Endodermal cell (in vitro differentiated cells): ENCODE measurements around the gene CFAP70. TPM values are rescaled to one million over a fixed set of nuclear protein-coding genes. Genes with fewer than 3 reads are reported as not detected.
"Not testable (repeated sequence)": the region's sequence is repeated elsewhere in the genome, so short reads cannot be mapped to it uniquely, and the experiment has no call there.

ENCODE experiments used
- DNase-seq: peaks from one replicate; pipeline ENCODE4 v3.0.0-alpha.2; 2017
- H3K27ac ChIP-seq: 2 replicates; pipeline ENCODE4 v1.5.1; 2013; ENCODE audit warnings: mild to moderate bottlenecking, low read depth, low read length, moderate library complexity
- H3K27me3 ChIP-seq: 2 replicates; pipeline ENCODE4 v1.6.1; 2013; ENCODE audit warnings: mild to moderate bottlenecking, low read length, moderate library complexity; ENCODE audit not compliant: insufficient read depth, control insufficient read depth, poor library complexity, severe bottlenecking
- H3K36me3 ChIP-seq: 2 replicates; pipeline ENCODE4 v1.7.0; 2013; ENCODE audit warnings: mild to moderate bottlenecking, low read length, moderate library complexity; ENCODE audit not compliant: control insufficient read depth, insufficient read depth
- H3K4me1 ChIP-seq: one replicate; pipeline ENCODE4 v1.7.0; 2013; ENCODE audit warnings: low read length; ENCODE audit not compliant: control insufficient read depth, insufficient read depth
- H3K4me3 ChIP-seq: 2 replicates; pipeline ENCODE4 v1.5.1; 2013; ENCODE audit warnings: mild to moderate bottlenecking, low read length, moderate library complexity
- H3K9ac ChIP-seq: 2 replicates; pipeline ENCODE4 v1.6.1; 2013; ENCODE audit warnings: mild to moderate bottlenecking, low read length, moderate library complexity; ENCODE audit not compliant: poor library complexity, severe bottlenecking; ENCODE audit errors: extremely low read depth
- H3K9me3 ChIP-seq: 2 replicates; pipeline ENCODE4 v1.6.1; 2013; ENCODE audit warnings: mild to moderate bottlenecking, low read length, moderate library complexity; ENCODE audit not compliant: control insufficient read depth
- H3K27ac Mint-ChIP-seq: 2 replicates; pipeline ENCODE4 v1.8.0; 2020; ENCODE audit warnings: mixed read lengths
- H3K27me3 Mint-ChIP-seq: 2 replicates; pipeline ENCODE4 v1.8.0; 2021; ENCODE audit warnings: mild to moderate bottlenecking, mixed read lengths; ENCODE audit not compliant: insufficient read depth
- H3K36me3 Mint-ChIP-seq: 2 replicates; pipeline ENCODE4 v1.8.0; 2020; ENCODE audit warnings: low read depth, mixed read lengths
- H3K4me1 Mint-ChIP-seq: 2 replicates; pipeline ENCODE4 v1.8.0; 2020; ENCODE audit warnings: mixed read lengths
- H3K4me3 Mint-ChIP-seq: 2 replicates; pipeline ENCODE4 v1.8.0; 2020; ENCODE audit warnings: mild to moderate bottlenecking, moderate library complexity, mixed read lengths
- H3K9me3 Mint-ChIP-seq: 2 replicates; pipeline ENCODE4 v1.8.0; 2020; ENCODE audit warnings: mild to moderate bottlenecking, mixed read lengths
- CTCF ChIP-seq: fragments of 200-600 bp; sonication (generic); conservative IDR thresholded peaks from 2 replicates; pipeline ENCODE4 v1.5.0; 2021; ENCODE audit warnings: antibody characterized with exemption, mild to moderate bottlenecking
- WGBS, 2 experiments: methylation state at CpG; one replicate each; pipeline versions ENCODE4 v1.1.5 to v1.1.7; 2013; ENCODE audit warnings: missing lambda C conversion rate in 2 of 2, mixed read lengths in 1 of 2; ENCODE audit not compliant: insufficient coverage in 1 of 2, insufficient read length in 1 of 2; 5-methylcytosine and 5-hydroxymethylcytosine counted together
- total RNA-seq, 2 donors: library from RNA; stranded (reverse); fragmentation: NEBNext Ultra II Directional in 1 of 2; extraction: Animal tissue kit (Norgen Biotek cat#: 25700) in 1 of 2; gene quantifications; 2 replicates in 1 of 2; 3 replicates in 1 of 2; pipeline ENCODE4 v1.2.1, GENCODE V29; 2021

The CFAP70 gene
- total RNA-seq, 2 donors from 2014 or later: 0.58 to 0.77 TPM

- no peaks in the 10 kb centered on the region for H3K36me3 ChIP-seq
- DNase-seq: no peak
- no peak overlapping the region for H3K27ac ChIP-seq
- no peak overlapping the region for H3K9ac ChIP-seq
- Mint-ChIP-seq H3K27ac (no peak overlapping the region), H3K4me1 (peaks cover 11% of the 10 kb centered on the region), H3K4me3 (no peak overlapping the region), H3K36me3 (no peaks in the 10 kb centered on the region), H3K27me3 (no peaks in the 10 kb centered on the region), H3K9me3 (peaks cover 2% of the 10 kb centered on the region)
- no peak overlapping the region for H3K4me3 ChIP-seq
- H3K27me3 ChIP-seq: no peaks in the 10 kb centered on the region
- 86% methylated on average over 2 of the region's 2 CpGs; no CpG with 5 or more reads in 1 of the 2 experiments for WGBS, 2 experiments
- no peaks in the 10 kb centered on the region for H3K4me1 ChIP-seq
- no peak for TF ChIP-seq CTCF
- H3K9me3 ChIP-seq: no peaks in the 10 kb centered on the region
These were observed 26.3 kb downstream of the CFAP70 start for GRCh38 chr10:73332379-73332778.

- not testable (repeated sequence) for H3K27me3 ChIP-seq, H3K27ac ChIP-seq, H3K9ac ChIP-seq, H3K9me3 ChIP-seq, H3K4me1 ChIP-seq, H3K4me3 Mint-ChIP-seq, H3K27me3 Mint-ChIP-seq, H3K36me3 Mint-ChIP-seq, DNase-seq, H3K27ac Mint-ChIP-seq, H3K4me3 ChIP-seq, H3K36me3 ChIP-seq
- WGBS, 2 experiments: no CpG with 5 or more reads among the region's 1 CpG
- Mint-ChIP-seq H3K9me3 (peaks cover 22% of the 10 kb centered on the region), H3K4me1 (peaks cover 11% of the 10 kb centered on the region)
These were observed 30.1 kb downstream of the CFAP70 start for GRCh38 chr10:73328523-73328922.

GRCh38 chr10:73325290-73325689, 33.4 kb downstream of the CFAP70 start:
- H3K27me3 Mint-ChIP-seq, H3K4me1 ChIP-seq, H3K27me3 ChIP-seq, H3K36me3 ChIP-seq, H3K4me3 ChIP-seq, H3K9me3 ChIP-seq, H3K27ac Mint-ChIP-seq, H3K4me1 Mint-ChIP-seq, H3K27ac ChIP-seq, H3K9ac ChIP-seq, DNase-seq, H3K36me3 Mint-ChIP-seq, H3K4me3 Mint-ChIP-seq: not testable (repeated sequence)
- peaks cover 35% of the 10 kb centered on the region for H3K9me3 Mint-ChIP-seq
- no CpG with 5 or more reads among the region's 4 CpGs for WGBS, 2 experiments

- H3K4me3 ChIP-seq, H3K27me3 Mint-ChIP-seq, H3K4me1 Mint-ChIP-seq, H3K36me3 ChIP-seq, H3K4me1 ChIP-seq, H3K4me3 Mint-ChIP-seq, H3K9ac ChIP-seq, H3K27me3 ChIP-seq, H3K27ac ChIP-seq, DNase-seq, H3K27ac Mint-ChIP-seq, H3K36me3 Mint-ChIP-seq: not testable (repeated sequence)
- 86 to 92% methylated on average over 5 of the region's 5 CpGs for WGBS, 2 experiments
- peaks cover 35% of the 10 kb centered on the region for H3K9me3 Mint-ChIP-seq
- H3K9me3 ChIP-seq: peaks cover 18% of the 10 kb centered on the region
These were observed 35.1 kb downstream of the CFAP70 start for GRCh38 chr10:73323582-73323981.
